Measurements from ENCODE around the gene BORCS6.

- TF ChIP-seq CTCF (IDR thresholded peaks at IDR 0.05 in 2 of 3, conservative IDR thresholded peaks at IDR 0.05 in 1 of 3; ENCODE audit: insufficient read depth in 2 of 3, low read depth in 1 of 3, low read length in 3 of 3) (no peak), SP1 (CRISPR knock-in tag; IDR thresholded peaks at IDR 0.05) (no peak), MYC (IDR thresholded peaks at IDR 0.05; ENCODE audit: low read depth, low read length) (no peak), MYC (CRISPR knock-in tag; IDR thresholded peaks at IDR 0.05; ENCODE audit: borderline replicate concordance, low read depth) (no peak), TBL1XR1 (IDR thresholded peaks at IDR 0.05; ENCODE audit: low read length in 2 of 2) (no peak), ASH1L (IDR thresholded peaks at IDR 0.05; ENCODE audit: borderline replicate concordance, low read depth, partially characterized antibody) (no peak)
These were observed 41.4 kb downstream of the BORCS6 start for GRCh38 chr17:8148560-8148959.
